ENCODE data around the gene PRELID3B.

PRELID3B gene

GRCh38 chr20:59000326-59000725 lies 42.3 kb downstream of the PRELID3B start:
- no peak for DNase-seq (ENCODE audit: low read depth in 1 of 2, low spot score in 1 of 2)
- TF ChIP-seq GABPA (IDR thresholded peaks at IDR 0.05; ENCODE audit: low read depth) (no peak), REST (IDR thresholded peaks at IDR 0.05; ENCODE audit: insufficient replicate concordance, low read depth) (no peak), CTCF (IDR thresholded peaks at IDR 0.05; ENCODE audit: insufficient read depth, low read length) (no peak), POLR2AphosphoS5 (IDR thresholded peaks at IDR 0.05; ENCODE audit: low read depth) (no peak), SPI1 (IDR thresholded peaks at IDR 0.05; ENCODE audit: borderline replicate concordance, low read depth) (no peak)
- no peak overlapping the region for H3K4me3 ChIP-seq (replicated peaks; ENCODE audit: insufficient read depth, low read length)

GRCh38 chr20:58998656-58999055 lies 43.9 kb downstream of the PRELID3B start:
- DNase-seq (ENCODE audit: low read depth in 1 of 2, low spot score in 1 of 2): no peak
- Histone ChIP-seq H3K27ac (replicated peaks) (no peak overlapping the region), H3K4me3 (replicated peaks; ENCODE audit: insufficient read depth, low read length) (no peak overlapping the region), H3K27me3 (ENCODE audit: insufficient read depth, poor library complexity, severe bottlenecking) (no peaks in the 10 kb centered on the region)
- TF ChIP-seq GABPA (IDR thresholded peaks at IDR 0.05; ENCODE audit: low read depth): no peak
- no peak for TF ChIP-seq SPI1 (IDR thresholded peaks at IDR 0.05; ENCODE audit: borderline replicate concordance, low read depth)
- no peak for TF ChIP-seq REST (IDR thresholded peaks at IDR 0.05; ENCODE audit: insufficient replicate concordance, low read depth)
- TF ChIP-seq POLR2AphosphoS5 (IDR thresholded peaks at IDR 0.05; ENCODE audit: low read depth): no peak
- TF ChIP-seq CTCF (IDR thresholded peaks at IDR 0.05; ENCODE audit: insufficient read depth, low read length): no peak

More at GRCh38 chr20:59000326-59000725, 42.3 kb downstream of the PRELID3B start:
- H3K27me3 ChIP-seq (ENCODE audit: insufficient read depth, poor library complexity, severe bottlenecking): no peaks in the 10 kb centered on the region
- no peak overlapping the region for H3K27ac ChIP-seq (replicated peaks)

- H3K27me3 ChIP-seq (ENCODE audit: insufficient read depth, poor library complexity, severe bottlenecking): no peaks in the 10 kb centered on the region
- DNase-seq (ENCODE audit: low read depth in 1 of 2, low spot score in 1 of 2): no peak
- no peak overlapping the region for H3K4me3 ChIP-seq (replicated peaks; ENCODE audit: insufficient read depth, low read length)
- H3K27ac ChIP-seq (replicated peaks): no peak overlapping the region
- TF ChIP-seq POLR2AphosphoS5 (IDR thresholded peaks at IDR 0.05; ENCODE audit: low read depth) (no peak), GABPA (IDR thresholded peaks at IDR 0.05; ENCODE audit: low read depth) (no peak), CTCF (IDR thresholded peaks at IDR 0.05; ENCODE audit: insufficient read depth, low read length) (no peak)
These were observed 45.3 kb downstream of the PRELID3B start for GRCh38 chr20:58997141-58997770.

GRCh38 chr20:58996226-58996611 lies 46.4 kb downstream of the PRELID3B start:
- TF ChIP-seq SPI1 (IDR thresholded peaks at IDR 0.05; ENCODE audit: borderline replicate concordance, low read depth) (no peak), REST (IDR thresholded peaks at IDR 0.05; ENCODE audit: insufficient replicate concordance, low read depth) (no peak), GABPA (IDR thresholded peaks at IDR 0.05; ENCODE audit: low read depth) (no peak), CTCF (IDR thresholded peaks at IDR 0.05; ENCODE audit: insufficient read depth, low read length) (no peak), POLR2AphosphoS5 (IDR thresholded peaks at IDR 0.05; ENCODE audit: low read depth) (no peak)
- H3K27ac ChIP-seq (replicated peaks): no peak overlapping the region
- H3K27me3 ChIP-seq (ENCODE audit: insufficient read depth, poor library complexity, severe bottlenecking): no peaks in the 10 kb centered on the region
- no peak overlapping the region for H3K4me3 ChIP-seq (replicated peaks; ENCODE audit: insufficient read depth, low read length)
- no peak for DNase-seq (ENCODE audit: low read depth in 1 of 2, low spot score in 1 of 2)

Measured in HL-60 (cell line).